IPS DF 19.7 (cell line): ENCODE measurements around the gene MPPE1.

ENCODE experiments used
- DNase-seq: peaks from one replicate; pipeline ENCODE4 v3.0.0-alpha.2; 2013; ENCODE audit warnings: low read depth, low spot score

MPPE1 gene

GRCh38 chr18:11884396-11885030 lies 23.6 kb downstream of the MPPE1 start:
- DNase-seq: no peak

- no peak for DNase-seq
Observed at GRCh38 chr18:11883153-11883552, 25.0 kb downstream of the MPPE1 start.

DNA sequence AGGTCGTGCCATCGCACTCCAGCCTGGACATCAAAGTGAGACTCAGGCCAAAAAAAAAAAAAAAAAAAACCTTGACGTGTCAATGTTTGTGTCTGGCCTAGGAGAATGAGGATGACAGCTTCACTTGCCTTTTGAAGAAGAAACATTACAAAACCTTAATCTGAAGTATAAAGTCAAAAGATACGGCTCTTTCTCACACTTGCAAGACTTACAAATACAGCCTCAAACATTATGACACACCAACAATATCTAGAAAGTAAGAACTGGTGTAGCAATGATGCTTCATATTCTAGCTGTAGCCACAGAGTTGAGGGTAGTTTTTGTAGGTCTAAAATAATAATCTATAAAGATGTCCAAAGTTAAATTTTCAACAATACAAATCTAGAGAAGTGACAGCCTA lies 25.5 kb downstream of the MPPE1 start:
- no peak for DNase-seq

DNA sequence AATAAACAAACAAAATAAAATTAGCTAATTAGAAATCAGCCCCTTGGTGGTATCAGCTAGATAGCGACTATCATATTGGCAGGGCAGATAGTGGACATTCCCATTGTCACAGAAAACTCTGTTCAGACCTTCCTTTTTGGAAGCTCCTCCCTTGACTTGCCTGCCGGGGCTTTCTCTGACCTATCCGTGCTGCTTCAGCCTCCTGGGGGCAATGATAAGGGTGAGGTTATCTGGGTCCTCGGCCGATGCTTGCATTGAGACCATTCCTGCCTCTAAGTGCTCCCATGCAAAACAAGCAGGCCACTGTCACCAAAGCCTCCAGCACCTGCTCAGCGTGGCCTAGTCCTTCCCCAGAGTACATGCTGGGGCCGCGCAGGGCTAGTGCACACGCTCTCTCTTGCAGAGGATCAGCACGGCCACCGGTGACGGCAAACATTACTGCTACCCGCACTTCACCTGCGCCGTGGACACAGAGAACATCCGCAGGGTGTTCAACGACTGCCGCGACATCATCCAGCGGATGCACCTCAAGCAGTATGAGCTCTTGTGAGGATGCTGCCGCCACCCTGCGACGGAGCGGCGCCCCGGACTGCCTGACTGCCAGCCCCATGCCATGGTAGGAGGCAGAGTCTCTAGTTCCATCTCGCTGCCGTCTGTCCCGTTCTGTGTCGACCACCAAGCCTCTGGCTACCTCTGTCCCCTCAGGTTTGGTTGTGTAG lies 27.4 kb downstream of the MPPE1 start:
- no peak for DNase-seq

DNA sequence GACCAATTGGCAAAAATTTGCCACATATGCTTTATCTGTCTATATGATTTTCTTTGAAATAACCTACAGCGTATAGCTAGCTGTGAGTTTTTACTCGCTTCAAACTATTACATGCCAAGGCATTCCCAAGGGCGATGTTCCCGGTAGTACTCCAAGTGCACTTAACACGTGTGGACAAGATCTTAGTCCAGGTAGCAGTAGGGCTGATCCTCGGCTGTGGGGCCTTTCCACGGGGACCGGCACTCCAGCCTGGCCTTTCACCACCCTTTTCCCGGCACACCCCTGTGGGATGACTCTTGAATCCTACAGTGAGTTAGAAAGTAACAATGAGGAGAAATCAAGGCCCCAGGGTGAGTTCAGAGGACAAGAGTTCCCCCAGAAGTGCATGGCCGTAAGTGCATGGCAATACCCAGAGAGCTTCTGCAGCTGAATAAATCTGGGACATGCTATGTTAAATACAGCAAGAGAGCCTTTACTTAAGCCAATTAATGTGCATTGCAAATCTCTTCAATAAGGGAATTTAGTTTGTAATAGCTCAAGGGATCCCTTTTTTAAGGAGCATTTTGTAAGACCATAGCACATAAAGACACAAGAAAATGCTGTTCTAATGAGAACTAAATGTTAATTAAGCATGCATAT lies 30.5 kb downstream of the MPPE1 start:
- no peak for DNase-seq

DNA sequence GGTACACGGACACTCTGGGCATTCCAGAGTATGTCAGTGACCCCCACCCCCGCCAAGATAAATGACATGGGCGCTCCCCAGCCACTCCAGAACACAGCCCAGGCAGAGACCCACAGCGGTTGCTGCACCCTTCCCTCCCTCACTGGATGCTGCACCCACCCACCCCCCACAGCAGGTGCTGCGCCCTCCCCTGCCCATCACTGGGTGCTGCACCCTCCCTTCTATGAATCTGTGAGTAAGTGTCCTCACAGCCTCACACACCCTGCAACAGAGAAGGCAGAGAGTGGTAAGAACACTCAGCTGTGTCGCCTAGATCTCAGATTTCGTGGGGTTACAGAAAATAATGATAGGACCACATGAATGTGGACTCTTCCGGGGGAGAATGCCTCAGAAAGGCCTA lies 33.4 kb downstream of the MPPE1 start:
- no peak for DNase-seq

DNA sequence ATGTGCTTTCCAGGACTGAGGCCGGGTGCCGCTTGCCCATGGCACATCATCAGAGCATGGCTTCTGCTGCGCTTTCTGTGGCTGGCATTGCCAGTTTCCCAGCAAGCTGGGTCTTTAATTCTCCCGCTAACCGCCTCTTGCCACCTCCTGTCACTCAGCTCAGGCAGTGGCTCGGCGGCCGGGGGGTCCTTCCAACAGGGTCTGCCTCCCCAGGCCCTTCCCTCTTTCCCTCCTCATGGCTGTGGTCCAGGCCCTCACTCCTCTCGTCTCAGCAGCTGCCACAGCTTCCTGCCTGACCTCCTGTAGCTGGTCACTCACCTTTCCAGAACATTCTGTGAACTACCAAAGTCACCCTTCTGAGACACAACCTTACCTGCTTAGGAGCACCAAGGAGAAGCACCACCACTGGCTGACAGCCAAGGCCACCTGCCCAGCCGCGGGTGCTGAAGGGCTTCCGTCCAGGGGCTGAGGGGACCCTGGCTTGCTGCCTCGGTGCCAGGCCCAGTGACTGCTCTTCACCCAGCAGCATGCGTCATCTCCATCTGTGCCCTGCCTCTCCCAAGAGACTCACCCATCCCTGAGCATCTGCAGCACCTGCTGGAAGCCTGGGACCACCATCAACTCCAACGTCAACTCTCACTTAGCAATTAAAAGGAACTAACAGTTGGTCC lies 34.3 kb downstream of the MPPE1 start:
- no peak for DNase-seq

DNA sequence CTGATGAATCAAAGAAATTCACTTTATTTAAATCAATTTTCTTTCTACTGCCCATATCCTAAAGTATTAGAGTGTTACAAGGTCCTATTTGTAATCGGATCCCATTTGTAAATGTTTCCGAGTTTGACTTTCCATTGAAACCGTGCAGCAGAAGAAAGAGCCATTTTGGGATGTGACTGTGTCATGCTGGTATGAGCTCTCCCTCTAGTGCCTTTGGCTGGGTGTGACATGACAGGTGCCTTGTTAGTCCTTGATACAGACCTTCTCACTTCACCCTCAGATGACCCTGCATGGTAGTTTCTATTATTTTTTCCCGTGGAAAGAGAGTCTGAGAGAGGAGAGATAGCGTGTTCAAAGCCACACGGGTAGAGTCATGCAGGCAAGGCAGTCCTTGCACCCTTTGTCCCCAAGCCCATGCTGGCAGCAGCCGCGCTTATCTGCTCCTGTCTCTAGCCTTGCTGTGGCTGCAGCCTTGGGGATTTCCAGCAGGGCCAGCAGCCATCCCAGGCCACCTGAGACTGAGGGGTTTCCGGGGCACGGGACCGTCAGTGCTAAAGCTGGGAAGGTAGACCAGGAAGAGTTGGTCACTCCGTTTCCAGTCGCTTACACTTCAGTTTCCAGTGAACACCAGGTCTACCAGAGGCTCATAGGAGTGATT lies 35.5 kb downstream of the MPPE1 start:
- DNase-seq: no peak

DNA sequence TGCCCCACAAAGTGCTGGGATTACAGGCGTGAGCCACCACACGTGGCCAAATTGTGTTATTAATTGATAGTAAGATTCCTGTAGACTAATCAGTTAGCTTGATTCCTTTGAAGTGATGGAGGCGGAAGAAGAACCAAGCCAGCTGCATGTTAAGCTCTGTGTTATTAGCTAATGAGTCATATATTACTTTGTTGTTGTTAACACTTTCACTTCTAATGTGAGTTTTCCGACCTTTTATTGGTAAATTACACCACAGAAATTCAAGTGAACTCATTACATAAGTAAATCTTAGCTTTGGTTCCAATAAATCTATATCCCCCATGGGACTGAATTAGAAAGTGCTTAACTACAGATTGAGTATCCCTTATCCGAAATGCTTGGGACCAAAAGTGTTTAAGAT lies 36.6 kb downstream of the MPPE1 start:
- DNase-seq: no peak

- no peak for DNase-seq
Observed at GRCh38 chr18:11868230-11868629, 39.9 kb downstream of the MPPE1 start.

DNA sequence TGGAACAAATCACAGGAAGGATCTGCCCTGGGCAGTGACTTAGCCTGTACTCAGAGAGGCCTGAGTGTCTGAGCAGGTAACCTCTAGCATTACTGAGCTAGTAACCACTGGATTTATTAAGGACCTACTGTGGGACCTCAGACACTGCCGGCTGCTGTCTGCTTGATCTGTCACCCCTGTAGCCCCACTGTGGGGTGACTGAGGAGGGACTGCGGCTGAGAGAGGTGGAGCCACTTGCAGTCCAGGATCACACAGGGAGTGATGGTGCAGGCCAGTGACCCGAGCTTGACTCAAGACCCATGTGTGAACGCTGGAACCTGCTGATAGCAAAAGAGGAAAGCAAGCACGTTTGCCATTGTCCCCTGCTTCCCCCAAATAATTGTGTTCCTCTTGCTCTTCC lies 41.4 kb downstream of the MPPE1 start:
- no peak for DNase-seq

DNA sequence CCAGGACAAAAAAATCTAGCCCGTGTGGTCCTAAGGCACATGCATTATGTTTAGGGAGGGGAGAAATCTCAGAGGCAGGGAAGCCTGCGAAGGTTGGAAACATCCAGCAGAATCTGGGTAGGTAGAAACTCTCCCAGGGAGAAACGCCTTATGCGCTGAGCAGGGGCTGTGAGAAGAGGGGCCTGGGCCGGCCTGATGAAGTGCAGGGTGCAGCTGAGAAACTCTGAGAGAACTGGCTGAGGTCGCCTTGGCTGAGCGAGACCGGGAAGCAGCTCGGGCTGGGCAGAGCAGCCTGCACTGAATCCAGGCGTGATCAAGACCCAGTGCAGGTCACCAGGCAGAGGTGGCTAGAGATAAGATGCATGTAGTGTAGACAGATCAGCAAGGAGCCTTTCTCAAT lies 41.8 kb downstream of the MPPE1 start:
- DNase-seq: no peak

DNA sequence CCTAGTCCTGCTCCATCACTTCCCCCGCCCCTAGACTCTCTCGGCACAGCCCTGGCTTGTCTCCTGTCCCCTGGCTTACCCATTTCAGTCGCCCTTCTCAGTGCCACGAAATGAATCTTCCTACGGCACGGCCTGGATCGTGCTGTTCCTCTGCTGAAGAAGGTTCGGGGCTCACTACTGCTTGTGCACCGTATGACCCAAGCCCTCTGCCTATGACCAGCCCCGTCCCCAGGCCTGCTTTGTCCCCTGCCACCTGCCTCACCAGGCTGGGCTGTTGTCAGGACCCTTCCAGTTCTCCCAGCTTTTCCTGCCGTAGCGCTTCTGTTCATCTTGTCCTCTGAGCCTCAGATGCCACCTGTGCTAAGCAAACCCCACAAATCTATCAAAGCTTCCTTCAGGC lies 43.0 kb downstream of the MPPE1 start:
- DNase-seq: no peak

DNA sequence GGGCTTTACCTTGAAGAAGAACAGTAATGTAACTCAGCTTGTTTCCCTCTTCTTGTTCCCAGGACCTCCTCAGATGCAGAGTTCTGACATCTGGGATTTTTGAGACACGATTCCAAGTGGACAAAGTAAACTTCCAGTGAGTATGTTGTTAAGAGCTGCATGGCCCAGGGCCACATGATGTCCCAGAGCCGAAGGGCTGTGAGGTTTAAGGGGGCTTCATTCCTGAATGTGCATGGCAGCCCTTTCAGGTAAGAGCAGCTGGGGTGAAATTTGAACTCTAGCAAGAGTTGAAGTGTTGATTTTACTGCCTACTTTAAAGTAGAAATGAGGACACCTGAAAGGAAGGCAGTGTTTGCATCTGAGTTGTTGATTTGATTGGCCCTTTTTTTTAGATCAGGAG lies 43.6 kb downstream of the MPPE1 start:
- DNase-seq: no peak

- DNase-seq: no peak
Observed at GRCh38 chr18:11862468-11863137, 45.5 kb downstream of the MPPE1 start.

DNA sequence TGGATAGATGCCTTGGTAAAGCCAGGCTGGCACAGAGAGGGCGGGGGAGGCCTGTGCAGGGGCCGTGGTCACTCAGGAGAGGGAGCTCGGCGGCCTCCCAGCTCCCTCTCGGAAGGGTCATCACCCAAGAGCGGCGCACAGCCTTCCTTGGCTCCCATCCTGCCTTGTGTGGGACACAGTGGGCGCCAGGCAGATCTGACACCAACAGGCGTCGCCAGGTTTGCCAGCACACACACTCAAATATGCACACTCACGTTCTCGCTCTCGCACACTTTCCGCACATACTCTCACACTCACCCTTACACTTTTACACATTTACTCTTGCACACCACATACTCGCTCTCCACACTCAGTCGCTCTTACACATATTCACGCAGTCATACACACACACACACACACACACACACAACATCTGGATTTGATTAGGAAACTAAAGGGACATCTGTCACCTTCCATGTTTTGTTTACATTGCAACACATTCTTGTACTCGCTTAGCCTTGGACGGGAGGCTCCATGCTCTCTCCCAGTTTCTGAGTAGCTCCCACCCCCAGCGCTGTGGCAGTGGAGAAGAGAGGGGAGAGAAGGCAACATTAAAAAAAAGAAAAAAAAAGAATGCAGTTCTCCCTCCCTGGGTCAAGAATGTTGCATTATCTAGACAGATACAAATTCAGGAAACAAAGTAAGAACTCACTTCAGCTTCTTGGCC lies 46.4 kb downstream of the MPPE1 start:
- DNase-seq: no peak

GRCh38 chr18:11860594-11861450 lies 47.3 kb downstream of the MPPE1 start:
- DNase-seq: no peak

- no peak for DNase-seq
Observed at GRCh38 chr18:11859903-11860407, 48.2 kb downstream of the MPPE1 start.

DNA sequence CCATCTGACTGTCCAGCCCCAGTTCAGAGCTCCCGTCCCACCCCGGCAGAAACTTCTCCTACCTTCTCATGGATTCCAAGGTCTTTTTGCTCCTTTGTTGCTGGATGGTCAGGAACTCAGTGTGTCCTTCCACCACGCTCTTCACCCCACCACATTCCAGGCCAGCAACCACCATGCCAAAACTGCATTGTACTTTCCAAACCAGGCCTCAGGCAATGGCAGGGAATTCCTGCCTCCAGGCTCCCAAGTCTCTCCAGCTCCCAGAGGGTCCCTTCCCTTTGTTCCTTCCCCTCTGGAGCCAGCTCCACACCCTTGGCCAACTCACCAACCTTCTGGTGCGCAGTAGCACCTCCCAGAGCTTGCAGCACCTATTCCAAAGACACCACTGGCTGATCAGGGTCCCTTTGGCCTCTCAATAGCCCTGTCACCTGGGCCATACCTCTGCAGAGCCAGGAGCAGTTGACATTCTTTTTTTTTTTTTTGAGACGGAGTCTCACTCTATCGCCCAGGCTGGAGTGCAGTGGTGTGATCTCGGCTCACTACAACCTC lies 48.8 kb downstream of the MPPE1 start:
- no peak for DNase-seq
